HFFc6 (cell line): Measurements from ENCODE around the gene LRRIQ1. TPM values are rescaled to one million over a fixed set of nuclear protein-coding genes. Genes with fewer than 3 reads are reported as not detected.

Experiments used
- DNase-seq: peaks from one replicate; pipeline ENCODE4 v3.0.0-alpha.2; 2018
- H3K27ac Mint-ChIP-seq: 2 replicates; pipeline ENCODE4 v1.8.0; 2020; ENCODE audit warnings: mild to moderate bottlenecking, mixed read lengths
- H3K27me3 Mint-ChIP-seq: 2 replicates; pipeline ENCODE4 v1.8.0; 2021; ENCODE audit warnings: mild to moderate bottlenecking, moderate library complexity, mixed read lengths; ENCODE audit not compliant: insufficient read depth
- H3K36me3 Mint-ChIP-seq: 2 replicates; pipeline ENCODE4 v1.8.0; 2021; ENCODE audit warnings: low read depth, mixed read lengths
- H3K4me1 Mint-ChIP-seq: 2 replicates; pipeline ENCODE4 v1.8.0; 2020; ENCODE audit warnings: low read depth, mixed read lengths
- H3K4me3 Mint-ChIP-seq: 2 replicates; pipeline ENCODE4 v1.8.0; 2020; ENCODE audit warnings: mild to moderate bottlenecking, moderate library complexity, mixed read lengths
- H3K9me3 Mint-ChIP-seq: 2 replicates; pipeline ENCODE4 v1.8.0; 2020; ENCODE audit warnings: mild to moderate bottlenecking, mixed read lengths
- total RNA-seq, 6 experiments: library from RNA; stranded (reverse); fragmentation: NEBNext Ultra II Directional; extraction: Animal tissue kit (Norgen Biotek cat#: 25700); gene quantifications; 2 replicates in 1 of 6; 3 replicates in 5 of 6; pipeline ENCODE4 v1.2.3, GENCODE V29; 2021
- TF ChIP-seq, protein P1 (sequence below): fragments of 200-600 bp; sonication (generic); IDR thresholded peaks from 2 replicates; pipeline ENCODE4 v1.5.0; 2021; ENCODE audit warnings: antibody characterized with exemption, mild to moderate bottlenecking

LRRIQ1 gene
- total RNA-seq, 6 experiments from 2014 or later = 0.21 to 0.57 TPM; not detected in 4

DNA sequence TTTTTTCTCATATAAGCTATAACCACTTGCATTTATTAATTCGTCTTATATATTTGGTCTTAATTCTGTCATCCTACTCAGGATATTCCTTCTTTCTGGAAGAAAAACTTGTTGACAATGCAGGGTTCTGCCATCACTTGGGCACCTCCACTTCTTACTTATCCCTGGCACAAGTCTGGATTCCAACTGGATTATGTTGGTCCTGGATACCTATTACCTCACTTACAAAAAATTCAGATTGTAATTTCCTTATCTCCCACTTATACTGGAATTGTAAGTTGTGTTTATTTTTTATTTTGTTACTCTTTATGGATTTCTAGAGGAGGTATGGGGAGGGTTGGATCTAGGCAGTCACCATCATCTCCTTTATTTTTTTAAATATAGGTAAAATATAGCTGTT is 36.7 kb downstream of the LRRIQ1 start:
- H3K4me3 Mint-ChIP-seq = no peak overlapping the region
- no peaks in the 10 kb centered on the region for H3K27me3 Mint-ChIP-seq
- TF ChIP-seq, protein P1, sequence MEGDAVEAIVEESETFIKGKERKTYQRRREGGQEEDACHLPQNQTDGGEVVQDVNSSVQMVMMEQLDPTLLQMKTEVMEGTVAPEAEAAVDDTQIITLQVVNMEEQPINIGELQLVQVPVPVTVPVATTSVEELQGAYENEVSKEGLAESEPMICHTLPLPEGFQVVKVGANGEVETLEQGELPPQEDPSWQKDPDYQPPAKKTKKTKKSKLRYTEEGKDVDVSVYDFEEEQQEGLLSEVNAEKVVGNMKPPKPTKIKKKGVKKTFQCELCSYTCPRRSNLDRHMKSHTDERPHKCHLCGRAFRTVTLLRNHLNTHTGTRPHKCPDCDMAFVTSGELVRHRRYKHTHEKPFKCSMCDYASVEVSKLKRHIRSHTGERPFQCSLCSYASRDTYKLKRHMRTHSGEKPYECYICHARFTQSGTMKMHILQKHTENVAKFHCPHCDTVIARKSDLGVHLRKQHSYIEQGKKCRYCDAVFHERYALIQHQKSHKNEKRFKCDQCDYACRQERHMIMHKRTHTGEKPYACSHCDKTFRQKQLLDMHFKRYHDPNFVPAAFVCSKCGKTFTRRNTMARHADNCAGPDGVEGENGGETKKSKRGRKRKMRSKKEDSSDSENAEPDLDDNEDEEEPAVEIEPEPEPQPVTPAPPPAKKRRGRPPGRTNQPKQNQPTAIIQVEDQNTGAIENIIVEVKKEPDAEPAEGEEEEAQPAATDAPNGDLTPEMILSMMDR = no peak
- H3K9me3 Mint-ChIP-seq = no peaks in the 10 kb centered on the region
- no peaks in the 10 kb centered on the region for H3K4me1 Mint-ChIP-seq
- H3K27ac Mint-ChIP-seq = no peak overlapping the region
- H3K36me3 Mint-ChIP-seq = no peaks in the 10 kb centered on the region
- DNase-seq = no peak

DNA sequence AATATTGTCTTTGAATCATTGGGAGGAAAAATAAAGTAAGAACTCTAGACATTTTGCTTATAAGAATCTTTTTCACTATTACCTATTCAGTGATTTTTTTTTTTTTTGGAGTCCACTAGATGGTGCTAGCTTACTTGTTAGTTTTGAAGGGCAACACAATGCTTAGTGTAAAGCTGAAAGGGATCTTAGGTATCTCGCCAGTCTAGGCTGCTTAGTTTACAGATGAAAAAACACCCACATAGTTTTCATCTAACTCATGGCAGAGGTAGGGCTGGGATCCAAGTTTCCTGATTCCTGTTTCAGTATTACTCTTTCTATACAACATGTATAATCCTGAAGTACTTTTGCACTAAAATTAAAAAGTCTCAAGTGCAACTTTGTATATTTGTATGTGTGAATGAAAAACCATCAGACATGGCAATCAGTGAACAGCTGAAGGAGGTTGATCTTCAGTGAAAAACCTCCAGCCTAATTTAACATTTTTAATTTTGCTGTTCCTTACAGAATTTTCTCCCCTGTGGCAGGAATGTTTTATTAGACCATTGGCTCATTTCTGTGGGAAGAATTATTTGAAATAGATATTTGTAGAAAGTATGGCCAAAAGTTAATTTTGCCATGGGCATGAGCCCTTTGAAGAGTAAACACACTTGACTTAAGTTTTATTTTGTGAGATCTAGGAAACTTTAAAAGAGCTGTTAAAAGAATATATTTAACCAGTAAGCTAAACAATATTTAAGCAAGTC is 40.7 kb downstream of the LRRIQ1 start:
- DNase-seq = peak; percentile 81
- no peaks in the 10 kb centered on the region for H3K4me1 Mint-ChIP-seq
- H3K27ac Mint-ChIP-seq = no peak overlapping the region
- H3K27me3 Mint-ChIP-seq = no peaks in the 10 kb centered on the region
- no peaks in the 10 kb centered on the region for H3K36me3 Mint-ChIP-seq
- TF ChIP-seq, protein P1 = peak; percentile 75
- no peaks in the 10 kb centered on the region for H3K9me3 Mint-ChIP-seq
- H3K4me3 Mint-ChIP-seq = no peak overlapping the region

DNA sequence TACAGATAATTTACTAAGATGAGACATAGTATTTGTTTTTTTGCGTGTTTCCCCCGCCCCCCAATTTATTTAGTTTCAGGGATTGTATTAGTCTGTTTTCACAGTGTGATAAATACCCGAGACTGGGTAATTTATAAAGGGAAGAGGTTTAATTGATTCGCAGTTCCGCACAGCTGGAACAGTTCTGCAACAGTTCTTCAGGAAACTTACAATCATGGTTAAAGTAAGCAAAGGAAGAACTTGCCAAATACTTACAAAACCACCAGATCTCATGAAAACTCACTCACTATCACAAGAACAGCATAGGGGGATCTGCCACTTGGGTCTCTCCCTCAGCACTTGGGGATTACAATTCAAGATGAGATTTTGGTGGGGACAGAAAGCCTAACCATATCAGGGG is 48.9 kb downstream of the LRRIQ1 start:
- H3K27ac Mint-ChIP-seq = no peak overlapping the region
- no peaks in the 10 kb centered on the region for H3K36me3 Mint-ChIP-seq
- no peak overlapping the region for H3K4me3 Mint-ChIP-seq
- TF ChIP-seq, protein P1 = no peak
- H3K9me3 Mint-ChIP-seq = peaks cover 14% of the 10 kb centered on the region; the same call in 1 of the 2 replicates
- no peaks in the 10 kb centered on the region for H3K4me1 Mint-ChIP-seq
- no peak for DNase-seq
- peaks cover 2% of the 10 kb centered on the region; the same call in 1 of the 2 replicates for H3K27me3 Mint-ChIP-seq

DNA sequence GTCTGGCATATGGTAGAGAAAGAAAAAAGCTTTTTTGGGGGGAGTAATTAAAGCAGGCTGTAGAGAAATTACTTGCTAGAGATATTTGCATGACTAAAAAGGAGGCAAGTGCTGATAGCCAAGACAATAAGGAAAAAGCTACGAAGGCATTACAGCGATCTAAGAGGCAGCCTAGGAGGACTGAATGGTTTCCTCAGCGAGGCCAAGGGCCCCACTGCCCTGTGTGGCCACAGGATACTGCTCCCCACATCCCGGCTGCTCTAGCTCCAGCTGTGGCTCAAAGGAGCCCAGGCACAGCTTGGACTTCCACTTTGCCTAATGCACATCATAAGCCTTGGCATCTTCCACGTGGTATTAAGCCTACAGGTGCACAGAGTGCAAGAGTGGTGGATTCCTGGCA is 53.6 kb downstream of the LRRIQ1 start:
- Mint-ChIP-seq H3K9me3 (peaks cover 14% of the 10 kb centered on the region; the same call in 1 of the 2 replicates), H3K4me1 (no peaks in the 10 kb centered on the region), H3K4me3 (no peak overlapping the region), H3K27me3 (peaks cover 2% of the 10 kb centered on the region; the same call in 1 of the 2 replicates), H3K36me3 (no peaks in the 10 kb centered on the region), H3K27ac (no peak overlapping the region)
- TF ChIP-seq, protein P1 = no peak
- DNase-seq = no peak

DNA sequence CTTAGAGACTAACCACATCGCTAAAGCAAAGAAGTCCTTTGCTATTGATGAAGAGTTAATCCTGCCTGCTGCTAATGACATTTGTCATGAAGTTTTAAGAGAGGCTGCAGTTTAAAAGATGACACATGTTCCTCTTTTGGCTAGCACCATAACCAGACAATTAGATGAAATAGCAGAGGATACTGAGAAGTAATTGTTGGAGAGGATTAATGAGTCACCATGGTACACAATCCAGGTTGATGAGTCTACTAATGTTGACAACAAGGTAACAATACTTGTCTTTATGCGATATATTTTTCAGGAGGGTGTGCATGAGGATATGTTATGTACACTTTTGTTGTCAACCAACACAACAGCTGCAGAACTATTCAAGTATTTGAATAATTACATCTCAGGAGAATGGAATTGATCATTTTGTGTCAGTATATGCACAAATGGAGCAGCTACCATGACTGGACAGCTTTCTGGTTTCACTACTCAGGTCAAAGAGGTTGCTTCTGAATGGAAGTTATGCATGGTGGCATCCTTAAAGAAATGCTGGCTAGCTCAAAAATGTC is 56.7 kb downstream of the LRRIQ1 start:
- Mint-ChIP-seq H3K27me3 (peaks cover 2% of the 10 kb centered on the region; the same call in 1 of the 2 replicates), H3K4me3 (no peak overlapping the region), H3K9me3 (peaks cover 24% of the 10 kb centered on the region; the same call in 1 of the 2 replicates), H3K4me1 (no peaks in the 10 kb centered on the region), H3K36me3 (no peaks in the 10 kb centered on the region), H3K27ac (no peak overlapping the region)
- DNase-seq = no peak
- TF ChIP-seq, protein P1 = no peak
